ENCODE results near the gene COL15A1.

DNA sequence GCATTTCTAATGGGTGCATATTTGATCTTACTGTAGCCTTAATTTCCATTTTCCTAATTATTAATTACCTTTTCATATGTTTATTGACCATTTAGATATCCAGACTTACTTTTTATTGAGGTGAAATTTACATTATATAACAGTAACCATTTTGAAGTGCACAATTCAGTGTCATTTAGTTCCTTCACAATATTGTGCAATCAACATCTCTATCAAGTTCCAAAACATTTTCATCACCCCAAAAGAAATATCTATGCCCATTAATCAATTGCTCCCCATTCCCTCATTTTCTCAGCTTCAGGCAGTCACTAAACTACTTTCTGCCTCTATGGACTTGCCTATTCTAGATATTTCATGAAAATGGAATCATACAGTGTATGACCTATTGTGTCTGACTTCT, 5.9 kb downstream of the COL15A1 start:
- TF ChIP-seq, protein P1, sequence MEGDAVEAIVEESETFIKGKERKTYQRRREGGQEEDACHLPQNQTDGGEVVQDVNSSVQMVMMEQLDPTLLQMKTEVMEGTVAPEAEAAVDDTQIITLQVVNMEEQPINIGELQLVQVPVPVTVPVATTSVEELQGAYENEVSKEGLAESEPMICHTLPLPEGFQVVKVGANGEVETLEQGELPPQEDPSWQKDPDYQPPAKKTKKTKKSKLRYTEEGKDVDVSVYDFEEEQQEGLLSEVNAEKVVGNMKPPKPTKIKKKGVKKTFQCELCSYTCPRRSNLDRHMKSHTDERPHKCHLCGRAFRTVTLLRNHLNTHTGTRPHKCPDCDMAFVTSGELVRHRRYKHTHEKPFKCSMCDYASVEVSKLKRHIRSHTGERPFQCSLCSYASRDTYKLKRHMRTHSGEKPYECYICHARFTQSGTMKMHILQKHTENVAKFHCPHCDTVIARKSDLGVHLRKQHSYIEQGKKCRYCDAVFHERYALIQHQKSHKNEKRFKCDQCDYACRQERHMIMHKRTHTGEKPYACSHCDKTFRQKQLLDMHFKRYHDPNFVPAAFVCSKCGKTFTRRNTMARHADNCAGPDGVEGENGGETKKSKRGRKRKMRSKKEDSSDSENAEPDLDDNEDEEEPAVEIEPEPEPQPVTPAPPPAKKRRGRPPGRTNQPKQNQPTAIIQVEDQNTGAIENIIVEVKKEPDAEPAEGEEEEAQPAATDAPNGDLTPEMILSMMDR (IDR thresholded peaks at IDR 0.05) = no peak
- no peak for TF ChIP-seq POLR2A (IDR thresholded peaks at IDR 0.05)
